Activated T-helper 1 cell treated with anti-CD3 and anti-CD28 coated beads, Interleukin-12 subunit alpha, Interleukin-12 subunit beta, Interleukin-2, Interleukin-4 antibody, amounts not matched to agents 30 ng/mL and 10 ng/mL and 1 ng/mL, durations not matched to agents 14 hours and 24 hours and 36 hours (primary cell): ENCODE measurements around the gene ERN2. TPM values are rescaled to one million over a fixed set of nuclear protein-coding genes. Genes with fewer than 3 reads are reported as not detected.
A peak's percentile ranks its signal among the peaks of the same experiment; 100 is the strongest.

ENCODE experiments used
- DNase-seq: peaks from one replicate; pipeline ENCODE4 v3.0.0; 2021; ENCODE audit warnings: low spot score
- H3K27ac Mint-ChIP-seq: one replicate; pipeline ENCODE4 v1.8.0; 2021; ENCODE audit warnings: mild to moderate bottlenecking, mixed read lengths
- H3K27me3 Mint-ChIP-seq: one replicate; pipeline ENCODE4 v1.8.0; 2022; ENCODE audit warnings: mild to moderate bottlenecking, moderate library complexity, mixed read lengths; ENCODE audit not compliant: insufficient read depth
- H3K36me3 Mint-ChIP-seq: one replicate; pipeline ENCODE4 v1.8.0; 2021; ENCODE audit warnings: low read depth, mixed read lengths
- H3K4me1 Mint-ChIP-seq: one replicate; pipeline ENCODE4 v1.8.0; 2021; ENCODE audit warnings: low read depth, mixed read lengths
- H3K4me3 Mint-ChIP-seq: one replicate; pipeline ENCODE4 v1.8.0; 2021; ENCODE audit warnings: mild to moderate bottlenecking, moderate library complexity, mixed read lengths
- H3K9me3 Mint-ChIP-seq: one replicate; pipeline ENCODE4 v1.8.0; 2021; ENCODE audit warnings: mixed read lengths
- intact Hi-C: fragments of 100-400 bp; cut with micrococcal nuclease; formaldehyde crosslinking; loops from one replicate; pipeline ENCODE4 v1.15.1; 2024
- total RNA-seq: library from RNA; stranded (reverse); gene quantifications from 2 replicates; pipeline ENCODE4 v1.2.3, GENCODE V29; 2022

ERN2 gene
- total RNA-seq, 1 donor from 2014 or later: not detected

- Mint-ChIP-seq H3K36me3 (peaks cover 1% of the 10 kb centered on the region), H3K27me3 (peaks cover 21% of the 10 kb centered on the region), H3K9me3 (peaks cover 15% of the 10 kb centered on the region), H3K4me1 (no peaks in the 10 kb centered on the region), H3K4me3 (no peak overlapping the region), H3K27ac (no peak overlapping the region)
- intact Hi-C loops: no loop called here
- no peak for DNase-seq
These were observed 3.5 kb downstream of the ERN2 start for GRCh38 chr16:23709536-23709935.

- Mint-ChIP-seq H3K9me3 (peaks cover 30% of the 10 kb centered on the region), H3K4me3 (no peak overlapping the region), H3K36me3 (no peaks in the 10 kb centered on the region), H3K27ac (no peak overlapping the region), H3K27me3 (peaks cover 13% of the 10 kb centered on the region), H3K4me1 (no peaks in the 10 kb centered on the region)
- intact Hi-C loops: no loop called here
- DNase-seq: no peak
These were observed 6.6 kb downstream of the ERN2 start for GRCh38 chr16:23706439-23706838.

DNA sequence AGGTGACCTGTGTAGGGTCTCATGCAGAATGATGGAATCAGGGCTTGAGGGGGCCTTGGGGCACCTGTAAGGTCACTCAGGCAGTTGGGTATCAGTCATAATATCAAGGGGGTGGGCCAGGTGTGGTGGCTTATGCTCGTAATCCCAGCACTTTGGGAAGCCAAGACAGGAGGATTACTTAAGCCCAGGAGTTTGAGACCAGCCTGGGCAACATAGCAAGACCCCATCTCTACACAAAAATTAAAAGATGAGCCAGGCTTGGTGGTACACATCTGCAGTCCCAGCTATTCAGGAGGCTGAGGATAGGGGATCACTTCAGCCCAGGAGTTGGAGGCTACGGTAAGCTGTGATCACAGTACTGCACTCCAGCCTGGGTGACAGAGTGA, 7.5 kb downstream of the ERN2 start:
- H3K4me1 Mint-ChIP-seq: no peaks in the 10 kb centered on the region
- no peak overlapping the region for H3K4me3 Mint-ChIP-seq
- H3K27ac Mint-ChIP-seq: no peak overlapping the region
- peaks cover 30% of the 10 kb centered on the region for H3K9me3 Mint-ChIP-seq
- H3K36me3 Mint-ChIP-seq: no peaks in the 10 kb centered on the region
- peaks cover 9% of the 10 kb centered on the region for H3K27me3 Mint-ChIP-seq
- intact Hi-C loops: no loop called here
- DNase-seq: no peak

DNA sequence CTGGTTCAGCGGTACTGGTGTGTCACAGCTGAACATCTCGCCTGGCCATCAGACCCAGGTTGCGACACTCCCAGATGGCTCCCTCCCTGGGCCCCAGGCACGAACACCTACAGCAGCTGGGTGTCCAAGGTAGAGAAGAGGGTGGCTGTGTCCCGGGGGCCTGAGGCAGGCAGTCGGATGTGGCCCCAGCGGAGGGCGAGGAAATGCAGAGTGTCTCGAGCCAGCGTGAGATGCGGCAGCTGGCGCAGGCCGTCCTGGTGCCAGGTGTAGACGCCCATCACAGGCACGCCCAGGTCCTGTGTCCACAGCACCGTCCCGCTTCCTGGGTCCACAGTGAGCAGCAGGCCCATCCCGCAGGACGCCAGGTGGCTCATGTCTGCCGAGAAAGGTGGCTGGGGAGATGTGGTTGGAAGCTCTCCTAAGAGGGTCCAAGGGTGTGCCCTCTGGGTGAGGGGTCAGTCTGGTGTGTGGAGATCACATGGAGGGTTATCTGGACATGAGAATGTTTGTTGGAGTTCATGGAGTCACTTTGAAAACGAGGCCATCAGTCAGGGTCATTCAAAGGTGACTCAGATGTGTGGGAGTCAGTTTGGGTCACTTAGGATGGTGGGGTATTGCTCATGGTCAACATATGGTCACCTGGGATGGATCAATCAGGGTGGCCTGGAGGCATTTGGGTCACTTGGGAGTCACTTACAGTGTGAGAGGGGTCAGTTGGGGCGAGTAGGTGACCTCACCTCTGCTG, 8.1 kb downstream of the ERN2 start:
- intact Hi-C loops: no loop called here
- Mint-ChIP-seq H3K9me3 (peaks cover 25% of the 10 kb centered on the region), H3K27ac (no peak overlapping the region), H3K36me3 (no peaks in the 10 kb centered on the region), H3K4me1 (no peaks in the 10 kb centered on the region), H3K27me3 (peaks cover 4% of the 10 kb centered on the region), H3K4me3 (no peak overlapping the region)
- no peak for DNase-seq

GRCh38 chr16:23702951-23703350, 10.1 kb downstream of the ERN2 start:
- H3K9me3 Mint-ChIP-seq: peaks cover 15% of the 10 kb centered on the region
- H3K36me3 Mint-ChIP-seq: no peaks in the 10 kb centered on the region
- intact Hi-C loops: no loop called here
- DNase-seq: no peak
- no peak overlapping the region for H3K27ac Mint-ChIP-seq
- no peaks in the 10 kb centered on the region for H3K4me1 Mint-ChIP-seq
- no peak overlapping the region for H3K4me3 Mint-ChIP-seq
- peaks cover 3% of the 10 kb centered on the region for H3K27me3 Mint-ChIP-seq

DNA sequence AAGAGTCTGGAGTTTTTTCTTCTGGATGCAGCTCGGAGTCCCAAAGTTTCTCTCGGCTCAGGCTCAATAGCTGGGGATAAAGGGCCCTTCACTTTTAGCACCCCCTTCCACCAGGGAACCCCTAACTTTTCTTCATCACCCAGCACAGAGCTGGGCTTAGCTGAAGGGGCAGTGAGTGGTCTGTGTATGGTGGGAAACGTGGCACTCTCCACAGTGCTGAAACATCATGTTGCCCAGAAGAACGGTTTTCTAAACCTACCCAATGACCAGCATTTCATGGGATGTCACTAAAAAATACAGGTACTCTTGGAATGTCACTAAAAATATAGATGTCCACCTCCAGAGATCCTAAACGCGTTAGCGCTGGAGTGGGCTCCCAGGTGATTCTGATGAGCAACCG, 12.0 kb downstream of the ERN2 start:
- Mint-ChIP-seq H3K27me3 (peaks cover 3% of the 10 kb centered on the region), H3K27ac (no peak overlapping the region), H3K4me1 (no peaks in the 10 kb centered on the region), H3K9me3 (peaks cover 15% of the 10 kb centered on the region), H3K36me3 (no peaks in the 10 kb centered on the region), H3K4me3 (no peak overlapping the region)
- DNase-seq: no peak
- intact Hi-C loops: no loop called here

DNA sequence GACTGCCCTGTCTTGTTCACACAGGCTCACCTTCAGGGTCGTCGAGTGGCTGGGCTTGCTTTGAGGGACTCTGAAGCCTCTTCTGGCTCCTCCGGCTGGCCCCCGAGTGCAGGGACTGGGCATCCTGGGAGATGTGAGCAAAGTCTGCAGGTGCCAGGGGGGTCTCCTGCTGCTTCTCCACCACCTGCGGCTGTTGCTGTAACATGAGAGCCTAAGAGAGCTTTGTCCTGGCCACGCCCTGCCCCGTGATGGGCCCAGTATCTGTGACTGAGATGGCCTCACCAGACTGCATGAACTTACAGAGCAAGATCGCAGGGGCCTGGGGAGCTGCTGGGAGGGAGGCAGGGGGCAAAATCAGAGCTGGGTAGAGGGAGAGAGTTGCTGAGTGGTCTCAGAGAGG, 12.5 kb downstream of the ERN2 start:
- H3K4me3 Mint-ChIP-seq: no peak overlapping the region
- no peaks in the 10 kb centered on the region for H3K36me3 Mint-ChIP-seq
- intact Hi-C loops: no loop called here
- no peaks in the 10 kb centered on the region for H3K4me1 Mint-ChIP-seq
- H3K9me3 Mint-ChIP-seq: peaks cover 15% of the 10 kb centered on the region
- H3K27me3 Mint-ChIP-seq: peaks cover 3% of the 10 kb centered on the region
- no peak overlapping the region for H3K27ac Mint-ChIP-seq
- DNase-seq: no peak

DNA sequence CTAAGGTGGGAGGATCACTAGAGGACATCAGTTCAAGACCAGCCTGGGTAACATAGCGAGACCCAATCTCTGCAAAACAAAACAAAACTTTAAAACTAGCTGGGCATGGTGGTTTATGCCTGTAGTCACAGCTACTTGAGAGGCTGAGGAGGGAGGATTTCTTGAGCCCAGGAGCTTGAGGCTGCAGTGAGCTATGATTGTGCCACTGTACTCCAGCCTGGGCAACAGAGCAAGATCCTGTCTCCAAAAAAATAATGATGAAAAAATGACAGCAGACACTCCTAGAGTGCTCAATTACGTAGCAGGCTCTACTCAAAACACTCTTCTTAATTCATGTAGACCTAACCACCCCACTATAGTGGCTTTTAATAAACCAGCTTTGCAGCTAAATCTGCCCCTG, 12.9 kb downstream of the ERN2 start:
- Mint-ChIP-seq H3K27ac (no peak overlapping the region), H3K4me3 (no peak overlapping the region), H3K36me3 (no peaks in the 10 kb centered on the region), H3K4me1 (no peaks in the 10 kb centered on the region), H3K9me3 (peaks cover 15% of the 10 kb centered on the region), H3K27me3 (peaks cover 3% of the 10 kb centered on the region)
- intact Hi-C loops: no loop called here
- no peak for DNase-seq

DNA sequence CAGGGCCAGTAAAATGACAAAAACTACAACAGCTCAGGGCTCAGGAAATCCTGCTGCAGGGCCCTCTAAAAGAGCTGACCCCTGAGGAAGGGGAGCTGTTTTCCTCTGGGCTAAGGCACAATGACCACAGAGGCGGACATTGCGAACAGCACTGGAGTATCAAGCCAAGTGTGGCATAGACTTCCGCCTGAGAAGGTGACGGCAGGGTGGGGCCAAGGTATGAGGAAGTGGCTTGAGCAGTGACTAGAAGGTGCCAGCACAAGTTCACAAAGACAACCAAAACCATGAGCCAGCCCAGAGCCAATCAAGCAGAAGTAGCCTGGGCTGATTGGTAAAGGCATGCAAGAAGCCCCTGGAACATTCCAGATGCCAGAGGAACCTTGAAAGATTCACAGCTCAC, 13.9 kb downstream of the ERN2 start:
- intact Hi-C loops: no loop called here
- no peak for DNase-seq
- H3K36me3 Mint-ChIP-seq: no peaks in the 10 kb centered on the region

DNA sequence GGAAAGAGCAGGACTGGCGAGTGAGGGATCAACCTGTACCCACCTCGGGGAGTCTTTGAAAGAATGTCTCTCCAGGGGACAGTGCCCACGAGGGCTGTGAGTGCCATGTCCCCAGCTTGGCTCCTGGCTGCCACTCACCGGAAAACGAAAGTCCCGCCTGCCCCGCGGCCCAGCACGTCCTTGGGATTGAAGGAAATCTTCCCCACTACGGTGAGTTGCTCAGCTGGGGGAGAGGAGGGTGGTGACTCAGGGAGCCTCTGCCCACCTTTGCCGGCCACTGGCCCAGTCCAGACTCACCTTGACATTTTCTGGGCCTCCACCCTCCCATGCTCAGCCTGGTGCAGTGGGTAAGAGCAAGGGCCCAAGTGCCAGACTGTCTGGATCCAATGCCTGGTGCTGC, 17.3 kb downstream of the ERN2 start:
- H3K36me3 Mint-ChIP-seq: peaks cover 3% of the 10 kb centered on the region
- no peak for DNase-seq
- H3K9me3 Mint-ChIP-seq: no peaks in the 10 kb centered on the region
- no peaks in the 10 kb centered on the region for H3K4me1 Mint-ChIP-seq
- H3K4me3 Mint-ChIP-seq: no peak overlapping the region
- no peaks in the 10 kb centered on the region for H3K27me3 Mint-ChIP-seq
- intact Hi-C loops: no loop called here
- H3K27ac Mint-ChIP-seq: no peak overlapping the region

More for the DNA sequence above, 13.9 kb downstream of the ERN2 start:
- no peaks in the 10 kb centered on the region for H3K4me1 Mint-ChIP-seq
- peaks cover 3% of the 10 kb centered on the region for H3K27me3 Mint-ChIP-seq
- H3K4me3 Mint-ChIP-seq: no peak overlapping the region
- no peak overlapping the region for H3K27ac Mint-ChIP-seq
- H3K9me3 Mint-ChIP-seq: peaks cover 15% of the 10 kb centered on the region

DNA sequence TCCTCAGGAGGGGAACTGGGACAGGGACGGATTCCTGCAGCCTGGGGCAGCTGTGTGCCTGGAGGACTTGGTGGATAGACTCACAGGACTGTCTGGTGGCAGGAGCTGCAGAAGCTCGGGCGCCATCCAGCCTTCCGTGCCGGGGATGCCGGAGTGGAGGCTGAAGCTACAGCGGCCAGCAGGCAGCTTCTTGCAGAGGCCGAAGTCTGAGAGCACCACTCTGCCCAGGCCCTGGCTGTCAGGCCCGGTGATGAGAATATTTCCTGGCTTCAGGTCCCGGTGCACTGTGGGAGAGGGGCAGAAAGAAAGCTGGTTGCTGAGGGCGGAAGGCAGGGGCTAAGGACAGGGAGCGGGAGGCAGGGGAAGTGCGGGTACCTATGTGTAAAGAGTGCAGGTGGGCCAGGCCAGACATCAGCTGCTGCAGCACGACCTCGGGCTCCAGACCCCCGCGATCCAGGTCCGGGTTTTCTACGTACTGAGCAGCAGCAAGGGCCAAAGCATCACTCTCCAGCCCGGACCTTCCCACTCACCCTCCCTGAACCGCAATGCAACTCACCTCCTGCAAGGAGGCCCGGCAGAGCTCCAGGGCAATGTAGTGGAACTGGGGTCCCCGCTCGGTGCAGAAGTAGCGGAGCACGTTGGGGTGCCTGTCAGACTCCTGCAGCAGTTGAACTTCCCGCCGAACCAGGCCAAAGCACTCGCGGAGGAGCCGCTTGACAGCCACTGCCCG, 18.2 kb downstream of the ERN2 start:
- Mint-ChIP-seq H3K4me3 (peak overlapping the region; percentile 24), H3K9me3 (no peaks in the 10 kb centered on the region), H3K27me3 (no peaks in the 10 kb centered on the region), H3K36me3 (peaks cover 8% of the 10 kb centered on the region), H3K4me1 (no peaks in the 10 kb centered on the region), H3K27ac (no peak overlapping the region)
- DNase-seq: no peak
- intact Hi-C loops: no loop called here

DNA sequence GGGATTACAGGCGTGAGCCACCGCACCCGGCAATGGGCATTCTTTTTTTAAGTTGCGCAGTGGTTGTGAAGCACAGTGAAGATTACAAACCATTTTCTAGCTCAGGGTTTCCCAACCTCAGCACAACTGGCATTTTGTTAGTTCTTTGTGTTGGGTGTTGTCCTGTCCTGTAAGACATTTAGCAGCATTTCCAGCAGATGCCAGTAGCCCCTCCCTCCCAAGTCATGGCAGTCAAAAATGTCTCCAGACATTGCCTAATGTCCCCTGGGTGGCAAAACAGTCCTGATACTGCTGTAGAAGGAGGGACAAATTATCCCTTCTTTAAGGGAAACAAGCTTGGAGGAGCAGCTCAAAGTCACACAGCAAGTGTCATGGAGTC, 18.8 kb downstream of the ERN2 start:
- no peak for DNase-seq
- Mint-ChIP-seq H3K27me3 (no peaks in the 10 kb centered on the region), H3K36me3 (peaks cover 14% of the 10 kb centered on the region), H3K4me1 (no peaks in the 10 kb centered on the region), H3K9me3 (no peaks in the 10 kb centered on the region), H3K4me3 (peak overlapping the region; percentile 24), H3K27ac (no peak overlapping the region)
- intact Hi-C loops: no loop called here

DNA sequence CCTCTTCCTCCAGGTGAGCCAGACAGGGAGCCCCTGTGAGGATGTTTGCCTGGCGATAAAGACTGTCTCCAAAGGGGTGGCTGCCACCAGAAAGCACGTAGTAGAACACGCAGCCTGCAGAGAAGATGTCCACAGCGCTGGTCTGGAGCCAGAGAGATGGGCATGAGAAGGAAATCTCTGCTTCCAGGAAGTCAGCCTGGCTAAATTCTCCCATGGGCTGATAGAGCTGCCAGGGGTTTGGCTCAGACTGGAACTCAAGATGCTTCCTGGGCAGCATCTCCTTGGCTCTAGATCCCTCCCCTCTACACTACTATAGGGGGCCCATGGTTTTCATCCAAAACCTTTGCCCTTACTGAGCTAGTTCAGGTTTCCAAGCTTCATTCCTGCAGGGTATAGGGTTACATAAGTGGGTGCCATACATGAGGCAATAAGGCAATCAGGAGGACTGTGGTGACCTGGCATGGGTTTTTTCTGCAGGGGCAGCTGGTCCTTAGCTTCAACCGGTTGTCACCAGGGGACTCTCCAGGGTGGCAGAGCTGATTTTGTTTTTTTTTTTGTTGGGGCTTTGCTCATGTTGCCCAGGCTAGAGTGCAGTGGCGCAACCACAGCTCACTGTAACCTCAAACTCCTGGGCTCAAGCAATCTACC, 20.7 kb downstream of the ERN2 start:
- H3K4me1 Mint-ChIP-seq: no peaks in the 10 kb centered on the region
- intact Hi-C loops: no loop called here
- no peaks in the 10 kb centered on the region for H3K27me3 Mint-ChIP-seq
- H3K36me3 Mint-ChIP-seq: peaks cover 25% of the 10 kb centered on the region
- H3K27ac Mint-ChIP-seq: no peak overlapping the region
- DNase-seq: no peak
- H3K4me3 Mint-ChIP-seq: no peak overlapping the region
- H3K9me3 Mint-ChIP-seq: no peaks in the 10 kb centered on the region
